ENCODE results near the gene CDH4. TPM values are rescaled to one million over a fixed set of nuclear protein-coding genes. Genes with fewer than 3 reads are reported as not detected.

CDH4 gene
- total RNA-seq, 1 experiment from 2014 or later, result 0.13 TPM

- H3K36me3 ChIP-seq, result no peaks in the 10 kb centered on the region
- no peaks in the 10 kb centered on the region for H3K4me1 ChIP-seq (replicated peaks)
- no peak overlapping the region for H3K4me3 ChIP-seq
- DNase-seq (ENCODE audit: low read depth in 1 of 2, low spot score in 2 of 2), result no peak
- H3K27ac ChIP-seq, result no peak overlapping the region
- no peaks in the 10 kb centered on the region for H3K9me3 ChIP-seq (replicated peaks)
- peaks cover 2% of the 10 kb centered on the region for H3K27me3 ChIP-seq (replicated peaks)
These were observed 329.1 kb downstream of the CDH4 start for GRCh38 chr20:61580958-61581824.

DNA sequence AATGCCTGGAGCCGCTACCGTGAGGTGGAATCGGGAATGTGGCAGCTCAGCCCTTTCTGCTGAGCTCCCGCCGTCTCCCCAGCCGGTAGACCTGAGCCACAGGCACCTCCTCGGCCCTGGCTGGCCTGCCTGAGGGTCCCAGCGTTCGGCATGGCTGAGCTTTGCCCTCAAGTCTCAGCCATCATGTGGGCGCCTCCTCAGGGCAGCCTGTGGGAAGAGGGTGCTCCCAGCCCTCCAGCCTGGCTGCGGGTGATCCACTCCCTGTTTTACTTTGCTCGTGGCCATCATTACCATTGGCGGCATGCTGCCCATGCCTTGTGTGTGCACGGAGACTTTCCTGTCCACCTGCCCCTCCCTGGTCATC, 329.7 kb downstream of the CDH4 start:
- Histone ChIP-seq H3K36me3 (no peaks in the 10 kb centered on the region), H3K27me3 (replicated peaks) (peaks cover 2% of the 10 kb centered on the region), H3K4me1 (replicated peaks) (no peaks in the 10 kb centered on the region), H3K4me3 (no peak overlapping the region), H3K9me3 (replicated peaks) (no peaks in the 10 kb centered on the region), H3K27ac (no peak overlapping the region)
- no peak for DNase-seq (ENCODE audit: low read depth in 1 of 2, low spot score in 2 of 2)

- Histone ChIP-seq H3K4me3 (no peak overlapping the region), H3K36me3 (no peaks in the 10 kb centered on the region), H3K27ac (no peak overlapping the region), H3K9me3 (replicated peaks) (no peaks in the 10 kb centered on the region), H3K4me1 (replicated peaks) (no peaks in the 10 kb centered on the region), H3K27me3 (replicated peaks) (peaks cover 2% of the 10 kb centered on the region)
- no peak for DNase-seq (ENCODE audit: low read depth in 1 of 2, low spot score in 2 of 2)
These were observed 330.3 kb downstream of the CDH4 start for GRCh38 chr20:61582196-61582923.

DNA sequence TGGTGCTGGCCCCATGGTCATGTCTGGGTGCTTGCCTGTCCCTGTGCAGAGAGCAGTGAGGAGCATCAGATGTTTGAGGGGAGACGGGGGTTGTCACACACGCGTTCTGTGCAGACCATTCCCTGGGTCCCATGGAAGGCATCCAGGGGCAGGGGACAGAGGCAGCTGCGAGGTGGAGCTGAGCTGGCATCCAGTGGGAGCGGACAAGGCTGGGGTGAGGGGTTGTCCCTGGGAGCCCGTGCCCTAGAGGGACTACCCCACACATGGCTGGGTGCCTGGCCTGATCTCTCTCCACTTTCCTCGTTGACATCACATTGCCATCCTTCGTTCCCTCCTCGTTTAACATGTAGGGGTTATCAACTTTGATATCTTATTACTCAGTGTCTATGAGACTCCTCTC, 331.3 kb downstream of the CDH4 start:
- Histone ChIP-seq H3K4me3 (no peak overlapping the region), H3K9me3 (replicated peaks) (no peaks in the 10 kb centered on the region), H3K4me1 (replicated peaks) (peaks cover 3% of the 10 kb centered on the region), H3K27me3 (replicated peaks) (peaks cover 2% of the 10 kb centered on the region), H3K27ac (no peak overlapping the region), H3K36me3 (no peaks in the 10 kb centered on the region)
- DNase-seq (ENCODE audit: low read depth in 1 of 2, low spot score in 2 of 2), result no peak

GRCh38 chr20:61584851-61585250, 332.8 kb downstream of the CDH4 start:
- H3K27ac ChIP-seq, result no peak overlapping the region
- no peak for DNase-seq (ENCODE audit: low read depth in 1 of 2, low spot score in 2 of 2)

GRCh38 chr20:61585764-61586163, 333.7 kb downstream of the CDH4 start:
- H3K27me3 ChIP-seq (replicated peaks), result no peaks in the 10 kb centered on the region; the same call in none of the 2 replicates
- DNase-seq (ENCODE audit: low read depth in 1 of 2, low spot score in 2 of 2), result no peak
- no peak overlapping the region for H3K27ac ChIP-seq
- no peaks in the 10 kb centered on the region for H3K9me3 ChIP-seq (replicated peaks)
- H3K36me3 ChIP-seq, result no peaks in the 10 kb centered on the region
- peaks cover 23% of the 10 kb centered on the region for H3K4me1 ChIP-seq (replicated peaks)
- H3K4me3 ChIP-seq, result no peak overlapping the region

More at GRCh38 chr20:61584851-61585250, 332.8 kb downstream of the CDH4 start:
- Histone ChIP-seq H3K36me3 (no peaks in the 10 kb centered on the region), H3K4me1 (replicated peaks) (peaks cover 18% of the 10 kb centered on the region), H3K27me3 (replicated peaks) (no peaks in the 10 kb centered on the region; the same call in none of the 2 replicates), H3K9me3 (replicated peaks) (no peaks in the 10 kb centered on the region), H3K4me3 (no peak overlapping the region)

GRCh38 chr20:61587036-61587435, 335.0 kb downstream of the CDH4 start:
- no peak overlapping the region for H3K27ac ChIP-seq
- H3K36me3 ChIP-seq, result no peaks in the 10 kb centered on the region
- no peaks in the 10 kb centered on the region; the same call in 1 of the 2 replicates for H3K27me3 ChIP-seq (replicated peaks)
- H3K9me3 ChIP-seq (replicated peaks), result no peaks in the 10 kb centered on the region; the same call in 1 of the 2 replicates
- DNase-seq (ENCODE audit: low read depth in 1 of 2, low spot score in 2 of 2), result no peak
- H3K4me3 ChIP-seq, result no peak overlapping the region
- peaks cover 23% of the 10 kb centered on the region for H3K4me1 ChIP-seq (replicated peaks)

- DNase-seq (ENCODE audit: low read depth in 1 of 2, low spot score in 2 of 2), result no peak
- Histone ChIP-seq H3K4me1 (replicated peaks) (peaks cover 23% of the 10 kb centered on the region), H3K4me3 (no peak overlapping the region), H3K27ac (no peak overlapping the region), H3K9me3 (replicated peaks) (no peaks in the 10 kb centered on the region; the same call in 1 of the 2 replicates), H3K27me3 (replicated peaks) (no peaks in the 10 kb centered on the region; the same call in 1 of the 2 replicates), H3K36me3 (no peaks in the 10 kb centered on the region)
These were observed 335.7 kb downstream of the CDH4 start for GRCh38 chr20:61587681-61588289.

DNA sequence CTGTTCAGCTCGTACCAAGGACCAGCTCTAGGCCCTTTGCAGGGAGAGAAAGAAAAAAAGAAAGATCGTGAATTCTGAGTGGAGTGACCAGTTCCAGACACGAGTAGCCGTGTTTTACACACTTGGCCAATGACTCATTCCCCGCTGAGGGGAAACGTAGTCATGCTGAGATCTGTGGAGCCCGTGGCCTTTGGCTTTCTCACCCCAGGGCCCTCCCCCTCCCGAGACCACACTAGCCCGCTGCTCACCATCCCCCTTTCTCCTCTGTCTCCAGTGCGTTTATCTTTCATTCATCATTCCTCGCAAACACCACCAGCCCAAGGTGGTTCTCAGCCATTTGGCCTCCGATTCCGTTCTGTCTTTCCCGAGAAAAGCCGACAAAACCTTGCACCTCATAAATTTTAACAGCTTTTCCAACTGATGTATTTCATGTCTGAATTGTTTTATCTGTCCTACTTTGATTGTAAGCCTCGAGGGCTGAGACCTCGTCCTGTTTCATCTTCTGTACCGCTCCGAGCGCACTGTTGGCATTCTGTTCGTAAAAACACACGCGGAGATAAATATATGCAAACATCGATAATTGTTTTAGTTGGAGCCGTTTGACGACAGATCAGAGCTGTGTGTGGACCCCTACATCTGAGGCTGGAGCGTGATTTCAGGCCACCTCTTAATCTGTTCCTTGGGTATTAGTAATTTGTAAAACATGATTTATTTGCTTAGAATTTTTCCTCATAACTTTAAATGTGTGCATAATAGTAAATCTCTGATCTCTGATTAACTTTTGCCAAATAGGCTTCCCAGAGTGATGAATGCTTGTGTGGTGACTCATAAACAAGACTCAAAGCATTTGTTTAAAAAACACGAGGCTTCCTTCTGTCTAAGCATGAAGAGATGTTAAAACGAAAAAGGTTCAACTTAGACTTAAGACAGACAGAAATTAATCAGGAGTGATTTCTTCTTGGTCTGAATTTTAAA, 336.6 kb downstream of the CDH4 start:
- H3K27me3 ChIP-seq (replicated peaks), result no peaks in the 10 kb centered on the region; the same call in 1 of the 2 replicates
- H3K36me3 ChIP-seq, result no peaks in the 10 kb centered on the region
- DNase-seq (ENCODE audit: low read depth in 1 of 2, low spot score in 2 of 2), result peak; percentile 70 to 71
- no peak overlapping the region for H3K27ac ChIP-seq
- no peaks in the 10 kb centered on the region; the same call in 1 of the 2 replicates for H3K9me3 ChIP-seq (replicated peaks)
- H3K4me3 ChIP-seq, result no peak overlapping the region
- H3K4me1 ChIP-seq (replicated peaks), result peaks cover 23% of the 10 kb centered on the region

GRCh38 chr20:61590236-61590635, 338.2 kb downstream of the CDH4 start:
- no peaks in the 10 kb centered on the region for H3K27me3 ChIP-seq (replicated peaks)
- H3K9me3 ChIP-seq (replicated peaks), result no peaks in the 10 kb centered on the region; the same call in 1 of the 2 replicates
- peaks cover 23% of the 10 kb centered on the region for H3K4me1 ChIP-seq (replicated peaks)
- H3K36me3 ChIP-seq, result no peaks in the 10 kb centered on the region
- no peak overlapping the region for H3K27ac ChIP-seq
- H3K4me3 ChIP-seq, result no peak overlapping the region
- no peak for DNase-seq (ENCODE audit: low read depth in 1 of 2, low spot score in 2 of 2)

DNA sequence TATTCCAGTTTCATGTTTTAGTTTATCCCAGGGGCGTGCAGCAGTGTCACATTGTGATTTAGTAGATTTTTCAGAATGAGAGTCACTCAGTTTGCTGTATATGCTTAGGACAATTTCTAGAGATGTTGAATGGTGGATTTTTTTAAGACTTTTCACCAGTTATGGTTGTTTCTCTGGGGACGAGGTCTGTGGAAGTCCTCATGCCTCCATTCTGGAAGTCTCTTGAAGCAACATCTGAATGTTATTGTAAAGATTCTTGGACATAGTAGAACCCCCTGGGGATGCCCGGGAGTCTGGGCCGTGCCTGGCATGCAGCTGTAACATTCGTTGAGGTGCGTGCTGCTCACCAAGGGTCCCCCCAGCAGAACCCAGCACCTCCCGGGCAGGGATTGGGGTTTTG, 341.5 kb downstream of the CDH4 start:
- Histone ChIP-seq H3K4me1 (replicated peaks) (peaks cover 18% of the 10 kb centered on the region), H3K4me3 (no peak overlapping the region), H3K9me3 (replicated peaks) (peaks cover 4% of the 10 kb centered on the region; the same call in 1 of the 2 replicates), H3K27ac (no peak overlapping the region), H3K27me3 (replicated peaks) (no peaks in the 10 kb centered on the region), H3K36me3 (no peaks in the 10 kb centered on the region)
- DNase-seq (ENCODE audit: low read depth in 1 of 2, low spot score in 2 of 2), result no peak

- Histone ChIP-seq H3K4me3 (no peak overlapping the region), H3K27ac (no peak overlapping the region), H3K4me1 (replicated peaks) (peaks cover 11% of the 10 kb centered on the region), H3K27me3 (replicated peaks) (no peaks in the 10 kb centered on the region), H3K9me3 (replicated peaks) (peaks cover 4% of the 10 kb centered on the region; the same call in 1 of the 2 replicates), H3K36me3 (no peaks in the 10 kb centered on the region)
- DNase-seq (ENCODE audit: low read depth in 1 of 2, low spot score in 2 of 2), result no peak
These were observed 342.1 kb downstream of the CDH4 start for GRCh38 chr20:61594198-61594597.

DNA sequence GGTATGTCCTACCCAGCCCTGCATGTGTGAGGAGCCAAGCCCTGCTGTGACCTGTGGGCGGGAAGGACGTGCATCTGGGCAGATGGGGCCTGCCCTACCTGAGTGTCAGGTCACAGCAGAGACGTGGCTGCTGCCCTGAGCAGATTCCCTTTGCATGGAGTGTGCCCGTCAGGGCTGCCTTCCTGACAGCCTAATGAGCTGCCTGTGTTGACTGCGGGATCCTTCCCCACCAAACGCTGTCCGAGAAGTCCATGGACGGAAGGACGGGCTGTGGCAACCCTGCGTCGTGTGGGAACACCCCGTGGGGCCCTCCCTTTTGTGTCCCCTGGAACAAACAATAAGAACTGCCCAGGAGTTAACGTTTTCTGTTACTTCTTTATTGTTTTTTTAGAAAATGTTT, 343.2 kb downstream of the CDH4 start:
- Histone ChIP-seq H3K27ac (no peak overlapping the region), H3K4me3 (no peak overlapping the region), H3K9me3 (replicated peaks) (peaks cover 4% of the 10 kb centered on the region; the same call in 1 of the 2 replicates), H3K27me3 (replicated peaks) (no peaks in the 10 kb centered on the region), H3K4me1 (replicated peaks) (peaks cover 1% of the 10 kb centered on the region; the same call in 1 of the 2 replicates), H3K36me3 (no peaks in the 10 kb centered on the region)
- DNase-seq (ENCODE audit: low read depth in 1 of 2, low spot score in 2 of 2), result no peak
